HG02973 (cell line): ENCODE data around the gene ATP6V0B.

ENCODE experiments used
- ATAC-seq: cut with Tn5 transposase; IDR thresholded peaks from one replicate; pipeline ENCODE4 v1.9.1; 2021; ENCODE audit warnings: moderate library complexity; ENCODE audit not compliant: unreplicated experiment

Gene ATP6V0B

DNA sequence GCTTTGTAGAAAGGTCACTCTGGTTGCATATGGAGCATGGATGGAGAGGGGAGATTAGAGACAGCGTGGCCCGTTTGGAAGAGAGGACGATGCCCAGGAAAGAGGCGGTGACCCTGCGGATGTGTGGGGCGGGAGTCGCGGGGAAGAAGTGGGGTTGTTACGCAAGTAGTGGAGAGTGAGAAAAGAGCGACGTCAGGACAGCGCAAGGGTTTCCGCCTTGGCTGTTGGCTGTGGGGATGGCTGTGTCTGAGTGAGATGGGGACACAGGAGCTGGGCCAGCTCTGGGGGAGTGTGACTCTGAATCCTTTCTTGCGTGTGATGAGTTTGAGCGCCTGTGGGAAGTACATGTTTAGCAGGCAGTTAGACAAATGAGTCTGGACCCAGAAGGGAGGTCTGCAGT is 8.0 kb downstream of the ATP6V0B start:
- no peak for ATAC-seq

DNA sequence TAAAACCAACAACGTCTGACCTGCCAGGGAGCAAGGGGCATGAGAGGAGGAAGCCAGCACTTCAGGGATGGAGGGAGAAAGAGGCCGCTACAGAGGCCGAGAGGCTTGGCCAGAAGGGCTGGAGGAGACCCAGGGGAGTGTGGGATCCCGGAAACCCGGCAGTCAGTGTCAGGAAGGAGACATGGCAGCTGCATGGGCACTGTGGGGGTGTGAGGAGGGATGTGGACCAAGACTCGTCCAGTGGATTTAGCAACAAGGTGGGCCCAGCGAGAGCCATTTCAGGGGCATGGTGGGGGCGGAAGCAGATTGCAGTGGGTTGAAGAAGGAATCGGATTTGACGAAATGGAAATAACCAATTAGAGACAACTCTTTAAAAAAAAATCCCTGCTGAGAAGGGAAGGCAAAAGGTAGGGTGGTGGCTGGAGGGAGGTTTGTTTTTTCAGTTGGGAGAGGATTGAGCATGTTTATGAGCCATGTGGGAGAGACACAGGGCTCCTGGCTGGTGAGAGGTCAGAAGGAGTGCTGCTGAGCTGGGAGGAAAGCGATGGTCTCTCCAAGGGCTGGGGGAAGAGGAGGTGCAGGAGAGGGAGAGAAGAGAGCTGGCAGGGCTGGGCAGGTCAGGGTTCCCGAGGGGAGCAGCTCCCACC is 8.6 kb downstream of the ATP6V0B start:
- ATAC-seq: no peak

DNA sequence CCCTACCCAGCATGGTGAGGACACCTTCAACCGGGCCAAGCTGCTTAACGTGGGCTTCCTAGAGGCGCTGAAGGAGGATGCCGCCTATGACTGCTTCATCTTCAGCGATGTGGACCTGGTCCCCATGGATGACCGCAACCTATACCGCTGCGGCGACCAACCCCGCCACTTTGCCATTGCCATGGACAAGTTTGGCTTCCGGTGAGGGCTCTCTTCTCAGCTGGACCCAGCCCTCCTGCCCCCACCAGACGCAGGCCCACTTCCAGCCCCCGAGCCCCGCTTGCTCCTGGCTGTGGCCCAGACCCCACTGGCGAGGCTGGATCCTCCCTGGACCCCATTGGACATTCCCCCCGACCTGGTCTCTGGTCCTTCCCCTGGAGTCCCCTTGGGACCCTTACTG is 10.1 kb downstream of the ATP6V0B start:
- ATAC-seq: no peak

DNA sequence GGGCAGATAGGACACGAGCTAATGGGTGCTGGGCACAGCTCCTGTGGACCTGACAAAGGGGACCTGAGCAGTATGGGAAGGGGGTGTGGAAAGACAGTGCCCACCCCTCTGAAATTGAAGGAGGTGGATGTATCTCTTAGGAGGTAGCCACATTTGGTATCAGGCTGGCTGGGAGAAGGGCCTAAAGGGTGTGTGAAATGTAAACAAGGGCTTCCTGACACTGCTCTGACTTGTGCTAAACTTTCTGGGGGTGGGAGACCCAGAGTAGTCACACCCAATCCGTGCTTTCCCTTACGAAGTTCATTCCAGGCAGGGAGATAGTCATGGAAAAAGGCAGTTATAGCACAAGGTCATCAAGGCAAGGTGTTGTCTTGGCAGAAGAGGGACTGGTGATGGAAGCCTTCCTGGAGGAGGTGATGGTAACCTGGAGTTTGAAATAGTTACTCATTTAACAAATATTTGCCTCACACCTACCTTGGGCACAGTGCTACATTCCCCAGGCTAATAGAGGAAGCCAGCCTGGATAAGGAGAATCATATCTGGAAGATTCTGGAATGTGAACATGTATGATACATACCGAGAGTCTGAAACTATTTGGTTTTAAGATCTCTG is 11.3 kb downstream of the ATP6V0B start:
- no peak for ATAC-seq

DNA sequence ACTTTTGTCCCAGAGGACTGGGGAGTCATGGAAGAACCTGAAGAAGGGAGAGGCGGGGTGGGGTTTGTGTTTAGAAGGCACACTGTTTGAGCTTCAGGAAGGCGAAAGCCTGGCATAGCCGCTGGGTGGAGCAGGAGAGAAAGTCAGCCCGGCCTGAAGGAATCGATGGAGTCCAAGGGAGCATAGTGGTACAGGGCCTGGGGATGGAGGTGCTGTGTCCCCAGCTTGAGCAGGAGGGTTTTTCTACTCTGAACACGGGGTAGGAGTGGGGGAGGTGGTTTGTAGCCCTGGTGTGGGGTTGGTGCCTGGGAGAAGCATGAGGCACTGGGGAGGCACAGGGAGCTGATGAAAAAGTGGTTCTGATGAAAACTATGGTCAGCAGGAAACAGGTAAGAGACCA is 12.0 kb downstream of the ATP6V0B start:
- no peak for ATAC-seq

DNA sequence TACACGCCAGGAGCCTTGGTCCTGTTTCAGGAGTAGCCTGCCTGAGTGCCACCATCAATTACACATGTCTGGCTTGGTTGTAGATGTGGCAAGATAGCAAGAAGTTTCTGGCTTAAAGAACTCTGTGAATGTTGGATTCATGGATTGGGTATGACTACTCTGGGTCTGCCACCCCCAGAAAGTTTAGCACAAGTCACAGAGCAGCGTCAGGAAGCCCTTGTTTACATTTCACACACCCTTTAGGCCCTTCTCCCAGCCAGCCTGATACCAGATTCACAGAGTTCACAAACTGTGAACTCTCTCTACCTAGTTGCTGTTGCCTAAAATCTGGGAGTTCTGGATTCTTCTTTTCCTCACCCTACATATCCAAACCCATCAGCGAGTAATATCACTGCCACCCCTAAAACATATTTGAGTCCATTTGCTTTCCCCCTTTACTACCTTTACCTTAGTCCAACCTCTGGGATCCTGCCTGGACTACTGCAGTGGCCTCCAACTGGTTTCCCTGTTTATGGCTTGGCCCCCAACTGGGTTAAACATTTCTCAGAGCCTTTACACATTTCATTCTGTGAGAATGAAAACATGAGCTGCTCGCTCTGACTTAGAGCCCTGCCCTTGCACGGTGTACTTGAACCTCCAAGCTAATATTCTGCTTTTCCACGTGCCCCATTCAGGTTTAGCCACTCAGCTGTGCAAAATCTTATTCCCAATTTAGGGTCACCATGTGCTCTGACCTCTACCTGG is 12.6 kb downstream of the ATP6V0B start:
- ATAC-seq: no peak

DNA sequence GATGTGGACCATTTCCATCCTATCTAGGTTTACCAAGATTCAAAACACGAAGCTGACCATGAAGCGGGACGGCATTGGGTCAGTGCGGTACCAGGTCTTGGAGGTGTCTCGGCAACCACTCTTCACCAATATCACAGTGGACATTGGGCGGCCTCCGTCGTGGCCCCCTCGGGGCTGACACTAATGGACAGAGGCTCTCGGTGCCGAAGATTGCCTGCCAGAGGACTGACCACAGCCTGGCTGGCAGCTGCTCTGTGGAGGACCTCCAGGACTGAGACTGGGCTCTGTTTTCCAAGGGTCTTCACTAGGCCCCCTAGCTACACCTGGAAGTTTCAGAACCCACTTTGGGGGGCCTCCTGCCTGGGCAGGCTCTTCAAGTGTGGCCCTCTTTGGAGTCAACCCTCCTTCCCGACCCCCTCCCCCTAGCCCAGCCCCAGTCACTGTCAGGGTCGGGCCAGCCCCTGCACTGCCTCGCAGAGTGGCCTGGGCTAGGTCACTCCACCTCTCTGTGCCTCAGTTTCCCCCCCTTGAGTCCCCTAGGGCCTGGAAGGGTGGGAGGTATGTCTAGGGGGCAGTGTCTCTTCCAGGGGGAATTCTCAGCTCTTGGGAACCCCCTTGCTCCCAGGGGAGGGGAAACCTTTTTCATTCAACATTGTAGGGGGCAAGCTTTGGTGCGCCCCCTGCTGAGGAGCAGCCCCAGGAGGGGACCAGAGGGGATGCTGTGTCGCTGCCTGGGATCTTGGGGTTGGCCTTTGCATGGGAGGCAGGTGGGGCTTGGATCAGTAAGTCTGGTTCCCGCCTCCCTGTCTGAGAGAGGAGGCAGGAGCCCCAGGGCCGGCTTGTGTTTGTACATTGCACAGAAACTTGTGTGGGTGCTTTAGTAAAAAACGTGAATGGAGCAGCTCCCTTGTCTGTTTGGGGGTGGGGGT is 15.8 kb downstream of the ATP6V0B start:
- no peak for ATAC-seq

DNA sequence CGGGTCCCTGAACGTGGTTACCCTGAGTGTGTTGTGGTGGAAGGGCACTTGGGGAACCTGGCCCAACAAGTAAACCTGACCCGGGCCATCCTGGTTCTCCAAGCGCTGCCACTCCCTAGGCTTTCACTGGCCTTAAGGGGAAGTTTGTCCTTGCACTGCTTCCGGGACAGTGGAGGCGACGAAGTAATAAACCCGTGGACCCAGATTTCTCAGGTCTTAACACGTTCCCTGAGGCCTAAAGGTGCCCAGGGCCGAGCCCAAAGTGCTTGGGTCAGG is 16.4 kb downstream of the ATP6V0B start:
- ATAC-seq: no peak

DNA sequence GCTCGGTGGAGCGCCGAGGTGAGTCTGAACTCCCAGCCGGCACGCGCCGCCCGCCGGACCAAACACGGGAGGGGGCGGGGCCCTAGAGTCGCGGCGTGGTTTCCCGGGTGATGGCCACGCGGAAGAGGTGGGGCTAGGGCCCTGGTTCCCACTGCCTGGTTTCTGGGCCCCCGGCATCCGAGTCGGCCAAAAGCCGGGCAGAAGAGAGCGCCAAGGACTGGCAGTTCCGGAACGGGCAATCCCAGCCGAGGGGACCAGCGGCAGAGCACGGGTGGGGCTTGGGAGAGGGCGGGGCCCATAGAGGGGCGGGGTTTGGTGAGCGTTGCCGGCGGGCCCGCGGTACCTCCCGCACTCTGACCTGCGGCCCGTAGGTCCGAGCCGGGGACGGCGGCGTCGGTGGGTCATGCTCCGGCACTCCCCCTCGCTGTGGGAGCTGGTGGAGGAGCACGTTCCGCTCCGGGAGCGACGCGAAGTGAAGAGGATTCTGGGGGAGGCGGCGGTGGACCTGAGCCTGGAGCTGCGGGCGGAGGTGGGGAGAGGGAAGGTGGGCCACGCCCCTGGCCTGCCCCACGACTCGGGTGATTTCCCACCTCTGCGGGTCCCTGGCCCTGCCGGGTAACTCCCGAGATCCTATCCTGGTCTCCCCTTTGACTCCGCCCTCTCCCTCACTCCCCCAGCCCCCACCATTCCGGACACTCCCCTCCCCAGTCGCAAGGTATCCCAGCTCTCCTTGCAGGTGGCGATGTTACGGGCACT is 16.9 kb downstream of the ATP6V0B start, which contains the start of gene CCDC24:
Gene CCDC24 (plus strand): TSS at position 124 of the 756 bp plus-strand sequence. CDS start 280 bp downstream, at position 404.
- peak; percentile 66 for ATAC-seq

DNA sequence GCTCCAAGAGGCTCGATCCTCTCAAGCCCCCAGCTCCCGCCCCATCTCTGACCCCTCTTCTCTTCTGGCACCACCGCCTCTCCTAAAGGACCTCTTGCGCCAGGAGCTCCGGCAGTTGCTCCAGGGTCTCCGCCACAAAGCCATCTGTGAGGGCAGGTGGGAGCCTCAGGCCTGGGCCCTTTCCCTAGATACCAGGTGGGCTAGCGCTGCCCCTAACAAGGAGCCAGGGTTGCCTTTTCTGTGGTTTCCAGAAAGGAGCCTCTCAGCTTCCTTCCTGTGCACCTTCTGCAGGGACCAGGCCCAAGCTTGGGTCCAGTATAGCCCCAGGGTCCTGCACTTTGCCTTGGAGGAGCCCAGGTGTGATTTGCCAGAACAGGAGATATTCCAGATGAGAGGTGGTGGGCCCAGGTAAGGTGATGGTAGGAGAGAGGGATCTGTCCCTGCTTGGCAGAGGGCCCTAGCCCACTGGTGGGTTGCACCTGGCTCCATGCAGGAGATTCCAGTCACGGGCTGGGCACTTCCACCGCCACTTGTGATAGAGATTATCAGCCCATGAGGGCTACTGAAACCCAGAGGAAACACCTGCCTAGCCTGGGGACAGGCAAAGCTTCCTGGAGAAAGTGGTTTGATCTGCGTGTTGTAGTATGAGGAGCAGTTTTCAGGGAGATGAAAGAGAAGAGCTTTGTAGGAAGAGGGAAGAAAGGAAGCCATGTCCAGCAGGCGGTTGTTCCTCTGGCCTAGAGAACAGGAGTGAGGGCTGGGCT is 17.7 kb downstream of the ATP6V0B start:
- ATAC-seq: no peak

DNA sequence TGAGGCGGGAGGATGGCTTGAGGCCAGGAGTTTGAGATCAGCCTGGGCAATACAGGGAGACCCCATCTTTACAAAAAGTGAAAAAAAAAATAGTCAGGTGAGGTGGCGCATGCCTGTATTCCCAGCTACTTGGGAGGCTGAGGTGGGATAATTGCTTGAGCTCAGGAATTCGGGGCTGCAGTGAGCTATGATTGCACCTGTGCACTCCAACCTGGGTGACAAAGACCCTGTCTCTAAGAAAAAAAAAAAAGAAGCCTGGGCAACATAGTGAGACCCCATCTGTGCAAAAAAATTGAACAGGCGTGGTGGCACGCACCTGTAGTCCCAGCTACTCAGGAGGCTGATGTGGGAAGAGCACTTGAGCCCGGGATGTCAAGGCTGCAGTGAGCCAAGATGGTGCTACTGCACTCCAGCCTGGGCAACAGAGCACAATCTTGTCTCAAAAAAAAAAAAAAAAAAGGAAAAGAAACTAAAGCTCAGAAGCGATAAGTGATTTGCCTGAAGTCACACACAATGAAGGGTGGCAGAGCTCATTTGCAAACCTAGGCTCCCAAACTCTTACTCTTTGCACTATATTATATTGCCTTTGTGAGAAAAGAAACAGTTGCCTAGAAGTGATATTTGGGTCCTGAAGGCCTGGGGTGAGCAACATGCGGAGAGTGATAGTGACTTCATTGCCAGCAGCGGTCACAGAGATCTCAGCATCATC is 18.6 kb downstream of the ATP6V0B start:
- ATAC-seq: no peak

DNA sequence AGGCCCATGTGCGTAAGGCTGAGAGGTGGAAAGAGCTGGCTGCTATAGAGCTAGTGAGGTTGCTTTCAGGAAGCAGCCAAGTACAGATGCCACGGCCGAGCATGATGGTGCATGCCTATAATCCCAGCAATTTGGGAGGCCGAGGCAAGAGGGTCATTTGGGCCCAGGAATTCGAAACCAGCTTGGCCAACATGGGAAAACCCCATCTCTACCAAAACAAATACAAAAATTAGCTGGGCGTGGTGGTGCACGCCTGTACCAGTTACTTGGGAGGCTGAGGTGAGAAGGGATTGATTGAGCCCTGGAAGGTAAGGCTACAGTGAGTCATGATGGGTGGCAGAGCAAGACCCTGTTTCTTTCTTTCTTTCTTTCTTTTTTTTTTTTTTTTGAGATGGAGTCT is 19.3 kb downstream of the ATP6V0B start:
- no peak for ATAC-seq

DNA sequence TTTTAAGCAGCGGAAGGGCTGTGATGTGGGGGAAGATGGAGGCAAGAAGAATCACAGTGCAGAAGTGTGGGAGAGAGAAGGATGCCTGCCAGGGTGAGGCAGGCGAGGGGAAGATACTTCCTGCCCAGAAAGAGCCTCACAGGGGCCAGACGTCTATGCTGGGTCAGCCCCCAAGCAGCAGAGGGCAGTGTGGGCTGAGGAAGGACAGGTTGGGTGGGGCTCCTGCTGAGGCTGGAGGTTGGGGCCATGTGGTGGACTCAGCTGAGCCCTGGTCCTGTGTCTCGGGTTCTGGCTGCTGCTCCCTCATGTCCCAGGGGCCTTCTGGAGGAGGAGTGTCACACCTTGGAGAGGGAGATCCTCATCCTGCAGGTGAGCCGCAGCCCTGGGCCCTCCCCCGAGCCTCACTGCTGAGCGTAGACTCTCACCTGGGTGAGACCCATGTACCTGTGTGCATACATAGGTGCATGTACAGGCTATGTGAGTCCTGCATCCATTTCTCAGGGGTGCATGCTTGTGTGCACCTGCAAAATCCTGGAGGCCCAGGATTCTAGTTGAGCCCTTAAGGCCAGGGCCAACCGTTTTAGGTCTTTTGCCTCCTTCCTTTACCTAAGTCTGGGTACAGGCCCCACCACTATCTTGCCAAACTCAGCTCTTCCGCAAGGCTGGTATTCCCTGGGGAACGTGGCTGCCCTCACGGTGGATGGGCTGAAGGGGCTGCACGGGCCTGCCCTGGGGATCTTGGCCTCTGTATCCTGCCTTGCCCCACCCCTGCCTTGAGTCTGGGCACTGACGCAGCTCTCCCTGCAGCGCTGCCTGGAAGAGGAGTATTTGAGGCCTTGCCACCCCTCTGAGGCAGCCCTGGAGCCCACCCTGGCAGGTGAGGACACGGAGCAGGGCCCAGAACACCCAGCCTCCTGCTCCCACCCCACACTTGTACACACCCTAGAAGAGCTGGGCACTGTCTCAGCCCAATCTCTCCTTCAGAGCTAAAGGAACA is 20.3 kb downstream of the ATP6V0B start:
- ATAC-seq: no peak

DNA sequence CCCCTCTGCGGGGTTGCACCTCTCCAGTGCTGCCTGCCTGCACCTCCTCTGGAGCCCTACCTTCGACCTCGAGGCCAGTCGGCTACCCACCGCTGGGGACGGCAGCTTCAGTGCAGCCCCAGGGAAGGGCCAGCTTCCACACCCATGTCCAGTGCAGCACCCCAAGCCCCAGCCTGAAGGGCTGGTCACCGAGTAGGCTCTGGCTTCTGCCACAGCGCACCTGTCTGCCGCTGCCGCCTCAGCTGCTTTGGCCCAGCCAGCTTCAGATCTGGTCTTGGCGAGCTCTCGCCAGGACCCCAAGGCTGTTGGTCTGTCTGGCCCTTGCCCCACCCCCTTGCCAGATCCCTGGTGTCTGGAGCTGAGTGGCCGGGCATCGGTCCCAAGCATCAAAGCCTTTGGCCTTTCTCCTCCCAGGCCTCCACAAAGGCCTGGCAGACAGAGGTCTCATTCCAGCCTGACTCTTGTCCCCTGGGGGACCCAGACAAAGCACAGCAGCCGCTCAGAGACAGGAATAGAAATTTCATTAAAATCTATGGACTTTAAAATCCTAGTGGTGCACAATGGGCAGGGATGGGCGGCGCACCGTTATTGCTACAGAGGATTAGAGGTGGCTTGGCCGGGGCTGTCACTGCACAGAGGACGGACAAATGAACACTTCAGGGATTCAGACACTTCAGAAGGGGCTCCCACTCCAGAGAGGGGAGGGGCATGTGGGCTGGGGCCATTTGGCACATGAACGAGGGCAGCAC is 21.4 kb downstream of the ATP6V0B start:
- ATAC-seq: no peak

DNA sequence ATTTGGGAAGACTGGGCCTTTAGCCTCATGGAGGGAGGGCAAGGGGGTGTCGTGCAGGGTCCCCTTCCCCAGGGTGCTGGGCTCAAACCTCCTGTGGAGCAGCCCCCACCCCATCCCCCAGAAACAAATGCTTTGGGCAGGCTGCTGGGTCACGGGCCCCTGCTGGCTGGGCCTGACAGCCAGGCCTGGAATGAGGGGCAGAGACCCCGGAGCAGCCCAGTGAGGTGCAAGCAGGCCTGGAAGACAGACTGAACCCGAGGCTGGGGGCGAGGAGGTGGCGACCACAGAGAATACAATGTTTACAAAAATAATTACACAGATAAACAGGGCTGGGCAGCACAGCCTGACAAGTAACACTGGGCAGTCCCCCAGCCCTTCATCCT is 22.0 kb downstream of the ATP6V0B start:
- ATAC-seq: no peak

DNA sequence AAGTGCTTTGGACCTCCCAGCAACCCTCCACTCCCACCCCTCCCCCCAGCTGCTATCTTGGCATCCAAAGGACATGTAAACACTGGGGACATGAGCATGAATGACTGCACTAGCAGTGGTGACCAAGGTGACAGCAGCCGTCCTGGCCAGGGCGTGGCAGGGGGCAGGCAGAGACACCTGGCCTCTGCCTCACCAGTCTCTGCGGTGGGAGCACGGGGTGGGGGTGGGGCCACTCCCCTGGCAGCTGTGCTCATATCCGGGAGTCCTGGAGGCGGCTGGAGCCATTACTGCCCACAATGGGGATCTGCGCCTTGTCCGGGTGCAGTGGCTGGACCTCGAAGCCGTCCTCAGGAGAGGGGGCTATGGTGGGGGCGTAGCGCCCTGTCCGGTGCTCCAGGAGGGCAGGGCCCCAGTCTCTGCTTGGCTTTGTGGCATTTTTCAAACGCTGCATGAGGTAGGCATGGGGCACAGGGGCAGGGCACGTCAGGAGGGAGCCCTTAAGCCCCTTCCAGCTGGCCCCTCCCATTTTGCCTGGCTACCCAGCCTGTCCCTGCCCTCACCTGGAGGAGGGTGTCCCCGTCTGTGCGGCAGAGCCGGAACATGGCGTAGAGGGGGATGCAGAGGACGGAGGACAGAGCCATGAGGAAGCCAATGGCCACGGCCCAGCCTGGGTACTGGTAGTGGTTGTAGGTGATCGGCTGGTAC is 22.7 kb downstream of the ATP6V0B start:
- no peak for ATAC-seq

DNA sequence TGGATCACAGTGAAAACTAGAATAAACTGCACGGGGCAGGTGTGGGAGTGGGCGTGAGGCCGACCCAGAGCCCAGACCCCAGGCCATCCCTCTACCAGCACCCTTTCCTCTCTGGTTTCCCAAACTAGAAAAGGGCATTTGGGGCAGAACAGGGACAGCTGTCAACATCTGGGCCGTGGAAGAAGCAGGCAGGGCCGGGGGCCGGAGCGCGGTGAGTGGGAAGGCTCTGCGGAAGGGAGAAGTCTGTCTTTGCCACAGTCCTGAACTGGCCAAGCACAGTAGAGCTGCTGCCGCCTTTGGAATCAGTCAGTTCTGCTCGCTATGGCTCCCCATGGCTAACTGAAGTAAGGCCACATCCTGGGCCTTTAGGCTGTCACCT is 23.2 kb downstream of the ATP6V0B start:
- ATAC-seq: no peak
